VCaP (cell line): Measurements from ENCODE around the gene TEKT2.
A peak's percentile ranks its signal among the peaks of the same experiment; 100 is the strongest.

Experiments
- H3K27ac ChIP-seq: fragments of 450-650 bp; 2 replicates; pipeline ENCODE4 v1.5.1; 2017
- TF ChIP-seq, protein P1 (sequence below): fragments of 450-650 bp; conservative IDR thresholded peaks from 2 replicates; pipeline ENCODE4 v1.5.1; 2017; ENCODE audit warnings: mild to moderate bottlenecking, moderate library complexity

TEKT2 gene

GRCh38 chr1:36134031-36134430, 50.1 kb downstream of the TEKT2 start:
- TF ChIP-seq, protein P1, sequence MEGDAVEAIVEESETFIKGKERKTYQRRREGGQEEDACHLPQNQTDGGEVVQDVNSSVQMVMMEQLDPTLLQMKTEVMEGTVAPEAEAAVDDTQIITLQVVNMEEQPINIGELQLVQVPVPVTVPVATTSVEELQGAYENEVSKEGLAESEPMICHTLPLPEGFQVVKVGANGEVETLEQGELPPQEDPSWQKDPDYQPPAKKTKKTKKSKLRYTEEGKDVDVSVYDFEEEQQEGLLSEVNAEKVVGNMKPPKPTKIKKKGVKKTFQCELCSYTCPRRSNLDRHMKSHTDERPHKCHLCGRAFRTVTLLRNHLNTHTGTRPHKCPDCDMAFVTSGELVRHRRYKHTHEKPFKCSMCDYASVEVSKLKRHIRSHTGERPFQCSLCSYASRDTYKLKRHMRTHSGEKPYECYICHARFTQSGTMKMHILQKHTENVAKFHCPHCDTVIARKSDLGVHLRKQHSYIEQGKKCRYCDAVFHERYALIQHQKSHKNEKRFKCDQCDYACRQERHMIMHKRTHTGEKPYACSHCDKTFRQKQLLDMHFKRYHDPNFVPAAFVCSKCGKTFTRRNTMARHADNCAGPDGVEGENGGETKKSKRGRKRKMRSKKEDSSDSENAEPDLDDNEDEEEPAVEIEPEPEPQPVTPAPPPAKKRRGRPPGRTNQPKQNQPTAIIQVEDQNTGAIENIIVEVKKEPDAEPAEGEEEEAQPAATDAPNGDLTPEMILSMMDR: no peak
- H3K27ac ChIP-seq: peak overlapping the region; percentile 8; the same call in 1 of the 2 replicates

DNA sequence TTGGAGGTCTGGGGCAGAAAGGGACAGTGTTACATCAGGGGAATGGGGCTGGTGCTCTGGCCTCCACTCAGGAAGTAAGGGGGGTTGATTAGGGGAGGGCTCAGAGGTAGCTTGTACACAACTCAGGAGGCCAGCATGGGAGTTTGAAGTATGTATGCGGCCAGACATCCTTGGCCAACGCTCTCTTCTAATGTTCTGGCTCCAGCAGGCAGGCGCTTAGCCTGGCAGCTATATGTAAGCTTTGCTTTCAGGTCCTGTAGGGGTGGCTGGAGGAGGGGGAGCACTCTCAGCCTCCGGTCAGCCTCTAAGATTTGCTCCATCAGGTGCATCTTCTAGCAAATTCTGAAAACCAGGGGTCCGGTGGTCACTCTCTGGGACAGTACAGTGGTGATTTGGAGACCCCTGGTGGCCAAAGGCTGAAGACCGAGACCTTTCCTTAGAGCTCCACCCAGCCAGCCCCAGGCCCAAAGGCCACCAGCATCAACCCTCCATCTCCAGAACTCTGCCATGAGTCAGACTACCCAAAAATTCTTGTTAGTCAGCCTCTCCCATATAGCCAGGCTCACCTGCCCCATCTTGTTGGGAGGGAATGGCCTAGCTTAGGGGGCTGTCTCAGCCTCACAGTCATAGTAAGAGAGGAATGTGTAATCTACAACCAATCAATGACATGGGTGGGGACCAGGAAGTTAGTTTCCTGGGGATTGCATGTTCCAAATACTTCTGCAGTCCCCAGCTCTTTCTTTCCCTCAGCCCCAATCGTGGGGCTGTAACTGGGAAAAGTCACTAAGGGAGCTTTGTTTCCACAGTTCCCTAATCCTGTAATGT, 50.8 kb downstream of the TEKT2 start:
- TF ChIP-seq, protein P1: peak; percentile 62
- no peak overlapping the region for H3K27ac ChIP-seq

DNA sequence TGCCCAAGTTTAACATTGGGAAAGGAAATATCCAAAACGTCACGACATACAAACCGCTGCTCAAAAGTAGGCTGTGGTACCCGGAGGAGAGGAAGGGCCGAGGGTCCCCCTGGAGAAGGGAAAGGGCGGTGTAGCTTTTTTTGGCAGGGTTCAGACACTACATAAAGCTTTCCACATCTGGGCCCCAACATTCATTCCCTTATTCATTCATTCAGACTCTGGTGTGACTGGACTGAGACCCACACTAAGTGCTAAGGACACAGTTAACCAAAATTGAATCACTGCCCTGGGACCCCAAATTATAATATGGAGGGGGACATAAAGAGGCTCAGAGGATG, 51.4 kb downstream of the TEKT2 start:
- no peak overlapping the region for H3K27ac ChIP-seq
- TF ChIP-seq, protein P1: no peak

DNA sequence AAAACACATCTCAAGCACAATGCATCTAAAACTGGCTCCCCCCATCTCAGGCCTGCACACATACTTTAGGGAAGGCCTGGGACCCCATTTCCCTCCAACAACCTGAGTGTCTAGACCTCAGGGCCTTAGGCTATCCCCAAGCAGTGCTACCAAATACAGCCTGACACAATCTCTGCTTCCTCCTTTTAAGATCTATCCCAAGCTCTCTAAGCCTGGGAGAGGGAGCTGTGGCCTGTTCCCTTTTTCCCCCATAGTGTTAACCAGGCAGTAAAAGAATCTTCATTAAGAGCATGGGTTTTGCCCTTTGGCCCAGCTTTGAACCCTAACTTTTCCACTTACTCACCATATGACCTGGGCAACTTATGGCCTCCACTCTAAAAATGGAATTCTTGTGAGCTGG, 51.9 kb downstream of the TEKT2 start:
- no peak overlapping the region for H3K27ac ChIP-seq
- TF ChIP-seq, protein P1: no peak

DNA sequence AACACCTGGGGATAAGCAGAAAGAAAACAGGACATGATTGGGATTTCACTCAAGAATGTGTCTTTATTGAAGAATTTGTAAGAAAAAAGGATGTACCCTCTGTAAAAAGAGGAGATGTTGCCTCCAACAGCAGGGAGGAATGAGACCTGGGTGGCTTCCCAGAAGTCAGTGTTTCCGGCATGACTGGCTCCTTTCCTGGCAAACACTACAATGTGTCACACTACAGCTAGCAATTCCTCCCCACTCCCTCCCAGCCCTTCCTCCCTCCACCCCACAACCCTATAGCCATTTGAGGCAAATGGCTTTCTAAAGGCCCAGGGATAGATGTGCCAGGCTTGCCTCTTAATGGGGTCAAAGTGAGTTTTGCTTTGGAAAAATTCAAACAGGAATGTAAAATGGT, 52.6 kb downstream of the TEKT2 start:
- no peak overlapping the region for H3K27ac ChIP-seq
- TF ChIP-seq, protein P1: no peak

GRCh38 chr1:36137226-36137625, 53.3 kb downstream of the TEKT2 start:
- H3K27ac ChIP-seq: no peak overlapping the region
- TF ChIP-seq, protein P1: no peak

DNA sequence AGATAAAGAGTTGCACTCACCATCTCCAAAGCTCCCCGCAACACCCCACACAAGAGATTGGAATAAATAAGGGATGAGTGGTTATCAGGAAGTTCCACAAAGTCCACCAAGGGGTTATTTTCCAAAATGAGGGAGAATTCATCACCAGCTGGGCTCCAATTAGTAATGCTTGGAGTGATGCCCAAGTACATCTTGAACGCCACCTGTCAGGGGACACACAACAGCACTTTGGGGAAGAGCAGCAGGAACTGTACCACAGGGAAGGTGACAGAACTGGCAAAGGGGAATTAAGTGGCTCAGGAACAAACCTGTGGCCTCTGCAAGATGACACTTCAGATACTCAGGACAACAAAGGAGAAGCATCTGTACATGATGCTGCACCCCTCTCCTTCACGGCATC, 53.9 kb downstream of the TEKT2 start:
- TF ChIP-seq, protein P1: no peak
- H3K27ac ChIP-seq: no peak overlapping the region
